GM19328 (cell line): Measurements from ENCODE around the gene TIGD1.

ENCODE experiments used
- ATAC-seq: cut with Tn5 transposase; IDR thresholded peaks from one replicate; pipeline ENCODE4 v1.9.1; 2021; ENCODE audit warnings: mild to moderate bottlenecking, moderate library complexity; ENCODE audit not compliant: unreplicated experiment

TIGD1 gene

GRCh38 chr2:232502911-232503808 lies 47.2 kb downstream of the TIGD1 start:
- ATAC-seq, result no peak

- no peak for ATAC-seq
These were observed 47.8 kb downstream of the TIGD1 start for GRCh38 chr2:232502511-232502910.

DNA sequence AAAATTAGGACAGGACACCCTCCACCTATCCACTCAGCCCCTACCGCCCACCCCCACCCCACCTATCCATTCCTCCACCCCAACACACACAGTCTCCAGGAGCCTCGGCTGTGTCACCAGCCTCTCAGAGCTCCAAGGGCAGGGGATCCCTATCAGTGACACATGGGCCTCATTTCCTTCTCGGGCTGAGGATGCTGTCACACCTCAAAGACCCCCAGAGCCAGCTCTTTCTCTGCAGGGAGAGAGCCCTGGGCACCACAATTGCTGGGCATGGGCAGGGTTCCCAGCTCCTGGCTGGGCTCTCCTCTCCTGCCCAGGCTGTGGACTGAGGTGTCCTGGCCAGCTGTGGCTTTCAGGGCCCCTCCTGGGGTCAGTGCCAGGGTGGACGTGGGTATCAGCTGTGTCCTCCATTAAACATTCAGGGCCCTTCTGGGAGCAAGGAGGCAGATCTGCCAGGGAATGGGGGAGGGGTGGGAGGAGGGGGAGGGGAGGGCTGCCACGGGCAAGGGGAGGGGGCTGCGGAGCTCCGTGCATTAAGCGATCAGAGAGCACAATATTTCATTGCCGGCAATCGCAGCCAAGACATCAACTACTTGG lies 48.5 kb downstream of the TIGD1 start:
- no peak for ATAC-seq

GRCh38 chr2:232501331-232501771 lies 49.0 kb downstream of the TIGD1 start:
- no peak for ATAC-seq

DNA sequence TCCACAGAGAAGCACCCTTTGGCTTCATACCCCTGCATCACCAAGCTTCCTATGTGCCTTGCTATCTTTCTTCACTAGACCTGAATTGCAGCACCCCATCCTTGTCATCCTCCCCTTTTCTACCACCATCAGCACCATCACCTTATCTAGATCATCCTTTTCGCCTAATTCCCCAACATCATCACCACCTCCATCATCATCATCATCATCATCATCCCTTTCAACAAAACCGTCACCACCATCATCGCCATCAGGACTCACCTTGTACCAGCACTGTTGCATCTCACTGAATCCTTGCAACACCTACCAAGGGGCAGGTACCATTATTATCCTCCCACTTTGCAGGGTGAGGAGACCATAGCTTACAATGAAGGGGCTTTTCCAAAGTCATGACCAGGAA lies 51.9 kb downstream of the TIGD1 start:
- no peak for ATAC-seq
